ENCODE results near the gene MYO7B. TPM values are rescaled to one million over a fixed set of nuclear protein-coding genes. Genes with fewer than 3 reads are reported as not detected.

The MYO7B gene
- total RNA-seq, 6 donors from 2014 or later: 1.2 to 6.1 (median 3.1) TPM

GRCh38 chr2:127594116-127594591 is 58.7 kb downstream of the MYO7B start:
- DNase-seq (peak in 1 of 2 donors; percentile 6), ATAC-seq (ENCODE audit: low FRiP score in 2 of 2) (no peak)
- H3K36me3 ChIP-seq: no peaks in the 10 kb centered on the region
- no peaks in the 10 kb centered on the region for H3K9me3 ChIP-seq
- no peaks in the 10 kb centered on the region for H3K27me3 ChIP-seq
- peaks cover 0 to 3% (median 0%) of the 10 kb centered on the region in 4 donors for H3K4me1 ChIP-seq
- TF ChIP-seq POLR2A (IDR thresholded peaks at IDR 0.05) (no peak), EP300 (IDR thresholded peaks at IDR 0.05) (no peak), CTCF (IDR thresholded peaks at IDR 0.05) (no peak), POLR2AphosphoS5 (IDR thresholded peaks at IDR 0.05) (no peak)
- 90 to 97% methylated on average over 7 to 10 of the region's 10 CpGs for WGBS, 2 donors
- no peak overlapping the region for H3K4me3 ChIP-seq
- no peak overlapping the region for H3K27ac ChIP-seq

GRCh38 chr2:127596311-127597045 is 61.0 kb downstream of the MYO7B start:
- peak in 1 of 2 donors; percentile 11 for DNase-seq
- Histone ChIP-seq H3K27ac (no peak overlapping the region), H3K36me3 (no peaks in the 10 kb centered on the region), H3K27me3 (no peaks in the 10 kb centered on the region), H3K9me3 (no peaks in the 10 kb centered on the region), H3K4me1 (peaks cover 0 to 3% (median 0%) of the 10 kb centered on the region in 4 donors), H3K4me3 (no peak overlapping the region)
- WGBS, 2 donors: 96% methylated on average over 14 of the region's 14 CpGs
- ATAC-seq (ENCODE audit: low FRiP score in 2 of 2): peak in 1 of 2 donors; percentile 12
- TF ChIP-seq POLR2AphosphoS5 (IDR thresholded peaks at IDR 0.05) (no peak), EP300 (IDR thresholded peaks at IDR 0.05) (no peak), POLR2A (IDR thresholded peaks at IDR 0.05) (no peak), CTCF (IDR thresholded peaks at IDR 0.05) (no peak)

GRCh38 chr2:127597046-127597983 is 61.8 kb downstream of the MYO7B start:
- Histone ChIP-seq H3K36me3 (no peaks in the 10 kb centered on the region), H3K4me1 (no peaks in the 10 kb centered on the region), H3K4me3 (no peak overlapping the region), H3K27ac (no peak overlapping the region), H3K27me3 (no peaks in the 10 kb centered on the region), H3K9me3 (peaks cover 0 to 3% (median 0%) of the 10 kb centered on the region in 4 donors)
- no peak for ATAC-seq (ENCODE audit: low FRiP score in 2 of 2)
- peak in 1 of 2 donors; percentile 12 for DNase-seq
- TF ChIP-seq POLR2AphosphoS5 (IDR thresholded peaks at IDR 0.05) (no peak), POLR2A (IDR thresholded peaks at IDR 0.05) (no peak), EP300 (IDR thresholded peaks at IDR 0.05) (no peak)
- WGBS, 2 donors: 88 to 92% methylated on average over 17 of the region's 17 CpGs

GRCh38 chr2:127597984-127598380 is 62.5 kb downstream of the MYO7B start:
- DNase-seq: no peak
- Histone ChIP-seq H3K9me3 (peaks cover 0 to 4% (median 0%) of the 10 kb centered on the region in 4 donors), H3K27me3 (no peaks in the 10 kb centered on the region), H3K4me1 (no peaks in the 10 kb centered on the region), H3K36me3 (no peaks in the 10 kb centered on the region), H3K27ac (no peak overlapping the region), H3K4me3 (no peak overlapping the region)
- TF ChIP-seq POLR2A (IDR thresholded peaks at IDR 0.05): no peak
- no peak for TF ChIP-seq CTCF (IDR thresholded peaks at IDR 0.05)
- no peak for TF ChIP-seq EP300 (IDR thresholded peaks at IDR 0.05)
- no peak for TF ChIP-seq POLR2AphosphoS5 (IDR thresholded peaks at IDR 0.05)
- WGBS, 2 donors: 78 to 82% methylated on average over 4 of the region's 4 CpGs
- ATAC-seq (ENCODE audit: low FRiP score in 2 of 2): no peak

GRCh38 chr2:127598711-127599110 is 63.2 kb downstream of the MYO7B start:
- DNase-seq: no peak
- Histone ChIP-seq H3K9me3 (peaks cover 0 to 8% (median 0%) of the 10 kb centered on the region in 4 donors), H3K27ac (no peak overlapping the region), H3K4me1 (no peaks in the 10 kb centered on the region), H3K27me3 (no peaks in the 10 kb centered on the region), H3K36me3 (no peaks in the 10 kb centered on the region), H3K4me3 (no peak overlapping the region)
- 92 to 93% methylated on average over 3 of the region's 3 CpGs for WGBS, 2 donors
- no peak for TF ChIP-seq EP300 (IDR thresholded peaks at IDR 0.05)
- TF ChIP-seq POLR2A (IDR thresholded peaks at IDR 0.05): no peak
- TF ChIP-seq CTCF (IDR thresholded peaks at IDR 0.05): no peak
- TF ChIP-seq POLR2AphosphoS5 (IDR thresholded peaks at IDR 0.05): no peak
- no peak for ATAC-seq (ENCODE audit: low FRiP score in 2 of 2)

Measured in upper lobe of left lung (tissue), 6 donors.